ENCODE results near the gene PCNT.

DNA sequence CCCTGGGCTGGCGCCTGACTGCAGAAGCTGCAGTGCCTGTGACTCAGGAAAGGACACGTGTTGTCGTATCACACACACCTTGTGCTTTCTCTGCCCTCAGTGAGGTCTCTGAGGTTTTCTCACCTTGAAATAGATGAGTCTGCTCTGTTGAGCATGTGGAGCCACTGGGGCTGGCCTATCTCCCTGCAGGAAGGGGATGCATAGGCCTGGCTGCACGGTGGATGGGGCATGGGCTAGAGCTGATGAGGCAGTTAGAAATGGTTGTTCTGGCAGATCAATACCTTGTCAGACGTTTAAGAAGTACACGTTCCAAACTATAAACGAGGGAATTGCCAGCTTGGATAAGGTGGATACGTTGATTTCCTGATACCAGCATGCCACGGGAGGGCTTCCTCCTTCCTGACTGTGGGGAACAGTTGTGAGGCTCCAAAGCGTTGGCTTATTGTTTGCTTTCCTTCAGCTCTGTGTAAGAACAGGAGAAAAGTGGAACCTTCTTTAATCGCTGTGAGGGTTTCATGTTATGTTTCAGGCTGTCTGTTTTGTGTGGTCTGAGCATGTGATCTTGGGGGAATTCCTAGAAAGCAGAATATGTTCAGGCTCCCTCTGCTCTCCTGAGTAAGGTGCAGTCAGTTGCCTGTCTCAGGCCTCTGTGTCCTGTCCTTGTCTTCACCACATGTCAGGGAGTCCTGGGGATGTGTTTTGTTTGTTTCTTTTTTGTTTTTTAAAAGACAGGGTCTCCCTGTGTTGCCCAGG lies 44.8 kb downstream of the PCNT start:
- TF ChIP-seq, protein P1, sequence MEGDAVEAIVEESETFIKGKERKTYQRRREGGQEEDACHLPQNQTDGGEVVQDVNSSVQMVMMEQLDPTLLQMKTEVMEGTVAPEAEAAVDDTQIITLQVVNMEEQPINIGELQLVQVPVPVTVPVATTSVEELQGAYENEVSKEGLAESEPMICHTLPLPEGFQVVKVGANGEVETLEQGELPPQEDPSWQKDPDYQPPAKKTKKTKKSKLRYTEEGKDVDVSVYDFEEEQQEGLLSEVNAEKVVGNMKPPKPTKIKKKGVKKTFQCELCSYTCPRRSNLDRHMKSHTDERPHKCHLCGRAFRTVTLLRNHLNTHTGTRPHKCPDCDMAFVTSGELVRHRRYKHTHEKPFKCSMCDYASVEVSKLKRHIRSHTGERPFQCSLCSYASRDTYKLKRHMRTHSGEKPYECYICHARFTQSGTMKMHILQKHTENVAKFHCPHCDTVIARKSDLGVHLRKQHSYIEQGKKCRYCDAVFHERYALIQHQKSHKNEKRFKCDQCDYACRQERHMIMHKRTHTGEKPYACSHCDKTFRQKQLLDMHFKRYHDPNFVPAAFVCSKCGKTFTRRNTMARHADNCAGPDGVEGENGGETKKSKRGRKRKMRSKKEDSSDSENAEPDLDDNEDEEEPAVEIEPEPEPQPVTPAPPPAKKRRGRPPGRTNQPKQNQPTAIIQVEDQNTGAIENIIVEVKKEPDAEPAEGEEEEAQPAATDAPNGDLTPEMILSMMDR (IDR thresholded peaks at IDR 0.05; ENCODE audit: low read depth, low read length, poor library complexity, severe bottlenecking): no peak
- no peak for TF ChIP-seq EZH2phosphoT487 (IDR thresholded peaks at IDR 0.05; ENCODE audit: borderline replicate concordance, low read length)

All from DOHH2 (cell line).